GM12875 (cell line): ENCODE data around the gene TRIM47.

Experiments
- H3K4me3 ChIP-seq: one replicate; pipeline ENCODE4 v1.5.1; 2011; ENCODE audit warnings: low read depth, low read length, control low read depth
- CTCF ChIP-seq: IDR thresholded peaks from 2 replicates; pipeline ENCODE4 v1.5.1; 2011; ENCODE audit warnings: low read depth, mild to moderate bottlenecking, control low read depth, inconsistent platforms, low read length, moderate library complexity, borderline replicate concordance; ENCODE audit not compliant: insufficient read depth

TRIM47 gene

GRCh38 chr17:75878174-75878998 lies at the start of gene TRIM47:
TRIM47 (minus strand) TSS chr17:75878581; CDS start chr17:75878548, 33 bp downstream.
- TF ChIP-seq CTCF = no peak
- H3K4me3 ChIP-seq = peak within 1 kb of the TSS; percentile 61

DNA sequence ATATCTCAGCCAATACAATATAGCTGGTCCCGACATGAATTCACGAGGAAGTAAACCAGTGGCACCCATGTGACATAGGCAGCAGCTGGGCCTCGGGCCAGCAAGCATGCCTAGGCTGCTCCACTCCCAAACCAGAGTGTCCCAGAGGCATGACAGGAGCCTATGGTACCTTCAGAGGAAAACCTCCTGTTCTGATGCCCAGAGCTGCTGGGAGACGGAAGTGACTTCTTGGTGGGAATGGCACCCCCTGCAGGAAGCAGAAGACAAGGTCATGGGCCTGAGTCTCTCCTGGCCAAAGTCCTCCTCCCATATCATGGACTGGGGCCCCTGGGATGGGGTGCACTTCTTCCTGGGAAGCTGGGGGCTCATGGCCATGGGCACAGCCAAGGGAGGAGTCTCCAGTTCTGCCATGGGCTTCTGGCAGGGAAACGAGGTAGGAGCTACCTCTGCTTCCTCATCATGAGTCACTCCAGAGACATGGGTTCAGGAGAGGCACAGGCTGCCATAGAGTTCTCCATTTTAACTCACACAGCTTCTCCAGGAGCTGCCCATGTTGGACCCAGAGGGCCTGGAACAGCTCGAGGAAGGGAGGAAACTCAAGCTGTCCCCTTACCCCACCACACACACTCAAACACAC lies 49.0 kb upstream of the TRIM47 start:
- peak; percentile 78 for TF ChIP-seq CTCF
- H3K4me3 ChIP-seq = no peak overlapping the region

- no peak for TF ChIP-seq CTCF
- no peak overlapping the region for H3K4me3 ChIP-seq
These were observed 48.1 kb upstream of the TRIM47 start for GRCh38 chr17:75926456-75926855.

- TF ChIP-seq CTCF = no peak
- H3K4me3 ChIP-seq = no peak overlapping the region
These were observed 47.5 kb upstream of the TRIM47 start for GRCh38 chr17:75925912-75926311.

GRCh38 chr17:75925103-75925502 lies 46.7 kb upstream of the TRIM47 start:
- H3K4me3 ChIP-seq = no peak overlapping the region
- TF ChIP-seq CTCF = no peak

DNA sequence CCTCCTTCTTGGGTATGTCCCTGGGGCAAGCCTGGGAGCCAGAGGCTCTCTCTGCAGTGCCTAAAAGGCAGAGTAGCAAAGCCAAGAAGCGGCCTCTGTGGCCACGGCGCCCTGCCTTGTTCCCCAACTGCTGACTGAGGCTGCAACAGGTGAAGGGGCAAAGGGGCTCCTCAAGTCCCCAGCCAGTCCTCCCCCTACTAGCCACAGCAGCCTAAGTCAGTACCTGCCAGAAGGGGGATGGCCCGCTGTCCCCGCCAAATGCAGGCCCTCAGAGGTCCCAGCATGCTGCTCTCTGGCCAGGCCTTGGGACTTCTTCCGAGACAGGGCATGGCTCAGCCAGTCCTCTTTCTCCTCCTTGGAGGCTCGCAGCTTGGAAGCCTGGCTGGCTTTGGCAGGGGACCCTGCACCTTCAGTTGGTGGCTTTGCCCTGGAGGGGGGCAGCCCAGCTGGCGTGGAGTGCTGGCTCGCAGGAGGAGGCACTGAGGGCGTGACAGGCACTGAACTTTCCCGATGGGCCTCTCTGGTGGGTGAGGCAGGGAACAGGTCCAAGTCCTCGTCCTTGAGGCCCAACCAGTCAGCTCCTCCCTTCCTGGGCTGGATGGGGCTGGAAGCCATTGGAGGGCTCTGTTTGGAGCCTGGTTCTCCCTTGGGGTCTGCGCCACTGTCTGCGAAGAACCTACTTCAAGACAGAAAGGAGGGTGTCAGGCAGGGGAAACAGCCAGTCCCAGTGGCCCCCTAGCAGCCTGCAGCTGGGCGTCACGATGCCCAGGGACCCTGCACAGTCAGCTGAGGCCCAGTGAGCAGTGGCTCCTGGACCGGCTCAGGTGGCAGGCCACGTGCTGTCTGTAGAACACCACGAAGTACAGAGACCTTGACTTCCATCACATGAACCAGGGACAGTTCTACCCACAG lies 44.8 kb upstream of the TRIM47 start:
- H3K4me3 ChIP-seq = no peak overlapping the region
- no peak for TF ChIP-seq CTCF
